Endodermal cell (in vitro differentiated cells): ENCODE measurements around the gene GEN1. TPM values are rescaled to one million over a fixed set of nuclear protein-coding genes. Genes with fewer than 3 reads are reported as not detected.
A peak's percentile ranks its signal among the peaks of the same experiment; 100 is the strongest.

Experiments
- DNase-seq: peaks from one replicate; pipeline ENCODE4 v3.0.0-alpha.2; 2017
- H3K27ac ChIP-seq: 2 replicates; pipeline ENCODE4 v1.5.1; 2013; ENCODE audit warnings: mild to moderate bottlenecking, low read depth, low read length, moderate library complexity
- H3K27me3 ChIP-seq: 2 replicates; pipeline ENCODE4 v1.6.1; 2013; ENCODE audit warnings: mild to moderate bottlenecking, low read length, moderate library complexity; ENCODE audit not compliant: insufficient read depth, control insufficient read depth, poor library complexity, severe bottlenecking
- H3K36me3 ChIP-seq: 2 replicates; pipeline ENCODE4 v1.7.0; 2013; ENCODE audit warnings: mild to moderate bottlenecking, low read length, moderate library complexity; ENCODE audit not compliant: control insufficient read depth, insufficient read depth
- H3K4me1 ChIP-seq: one replicate; pipeline ENCODE4 v1.7.0; 2013; ENCODE audit warnings: low read length; ENCODE audit not compliant: control insufficient read depth, insufficient read depth
- H3K4me3 ChIP-seq: 2 replicates; pipeline ENCODE4 v1.5.1; 2013; ENCODE audit warnings: mild to moderate bottlenecking, low read length, moderate library complexity
- H3K9ac ChIP-seq: 2 replicates; pipeline ENCODE4 v1.6.1; 2013; ENCODE audit warnings: mild to moderate bottlenecking, low read length, moderate library complexity; ENCODE audit not compliant: poor library complexity, severe bottlenecking; ENCODE audit errors: extremely low read depth
- H3K9me3 ChIP-seq: 2 replicates; pipeline ENCODE4 v1.6.1; 2013; ENCODE audit warnings: mild to moderate bottlenecking, low read length, moderate library complexity; ENCODE audit not compliant: control insufficient read depth
- H3K27ac Mint-ChIP-seq: 2 replicates; pipeline ENCODE4 v1.8.0; 2020; ENCODE audit warnings: mixed read lengths
- H3K27me3 Mint-ChIP-seq: 2 replicates; pipeline ENCODE4 v1.8.0; 2021; ENCODE audit warnings: mild to moderate bottlenecking, mixed read lengths; ENCODE audit not compliant: insufficient read depth
- H3K36me3 Mint-ChIP-seq: 2 replicates; pipeline ENCODE4 v1.8.0; 2020; ENCODE audit warnings: low read depth, mixed read lengths
- H3K4me1 Mint-ChIP-seq: 2 replicates; pipeline ENCODE4 v1.8.0; 2020; ENCODE audit warnings: mixed read lengths
- H3K4me3 Mint-ChIP-seq: 2 replicates; pipeline ENCODE4 v1.8.0; 2020; ENCODE audit warnings: mild to moderate bottlenecking, moderate library complexity, mixed read lengths
- H3K9me3 Mint-ChIP-seq: 2 replicates; pipeline ENCODE4 v1.8.0; 2020; ENCODE audit warnings: mild to moderate bottlenecking, mixed read lengths
- CTCF ChIP-seq: fragments of 200-600 bp; sonication (generic); conservative IDR thresholded peaks from 2 replicates; pipeline ENCODE4 v1.5.0; 2021; ENCODE audit warnings: antibody characterized with exemption, mild to moderate bottlenecking
- WGBS, 2 experiments: methylation state at CpG; one replicate each; pipeline versions ENCODE4 v1.1.5 to v1.1.7; 2013; ENCODE audit warnings: missing lambda C conversion rate in 2 of 2, mixed read lengths in 1 of 2; ENCODE audit not compliant: insufficient coverage in 1 of 2, insufficient read length in 1 of 2; 5-methylcytosine and 5-hydroxymethylcytosine counted together
- total RNA-seq, 2 donors: library from RNA; stranded (reverse); fragmentation: NEBNext Ultra II Directional in 1 of 2; extraction: Animal tissue kit (Norgen Biotek cat#: 25700) in 1 of 2; gene quantifications; 2 replicates in 1 of 2; 3 replicates in 1 of 2; pipeline ENCODE4 v1.2.1, GENCODE V29; 2021

Gene GEN1
- total RNA-seq, 2 donors from 2014 or later: 24.5 to 34.5 TPM

- Mint-ChIP-seq H3K36me3 (no peaks in the 10 kb centered on the region), H3K4me1 (peaks cover 12% of the 10 kb centered on the region), H3K27ac (no peak overlapping the region), H3K4me3 (no peak overlapping the region), H3K9me3 (no peaks in the 10 kb centered on the region), H3K27me3 (peaks cover 3% of the 10 kb centered on the region)
- Histone ChIP-seq H3K4me1 (no peaks in the 10 kb centered on the region), H3K9me3 (no peaks in the 10 kb centered on the region), H3K27me3 (no peaks in the 10 kb centered on the region), H3K9ac (no peak overlapping the region), H3K4me3 (no peak overlapping the region), H3K27ac (no peak overlapping the region), H3K36me3 (no peaks in the 10 kb centered on the region)
- TF ChIP-seq CTCF: no peak
- 90 to 97% methylated on average over 3 to 5 of the region's 5 CpGs for WGBS, 2 experiments
- DNase-seq: peak; percentile 20
Observed at GRCh38 chr2:17813010-17813741, 59.2 kb downstream of the GEN1 start.

DNA sequence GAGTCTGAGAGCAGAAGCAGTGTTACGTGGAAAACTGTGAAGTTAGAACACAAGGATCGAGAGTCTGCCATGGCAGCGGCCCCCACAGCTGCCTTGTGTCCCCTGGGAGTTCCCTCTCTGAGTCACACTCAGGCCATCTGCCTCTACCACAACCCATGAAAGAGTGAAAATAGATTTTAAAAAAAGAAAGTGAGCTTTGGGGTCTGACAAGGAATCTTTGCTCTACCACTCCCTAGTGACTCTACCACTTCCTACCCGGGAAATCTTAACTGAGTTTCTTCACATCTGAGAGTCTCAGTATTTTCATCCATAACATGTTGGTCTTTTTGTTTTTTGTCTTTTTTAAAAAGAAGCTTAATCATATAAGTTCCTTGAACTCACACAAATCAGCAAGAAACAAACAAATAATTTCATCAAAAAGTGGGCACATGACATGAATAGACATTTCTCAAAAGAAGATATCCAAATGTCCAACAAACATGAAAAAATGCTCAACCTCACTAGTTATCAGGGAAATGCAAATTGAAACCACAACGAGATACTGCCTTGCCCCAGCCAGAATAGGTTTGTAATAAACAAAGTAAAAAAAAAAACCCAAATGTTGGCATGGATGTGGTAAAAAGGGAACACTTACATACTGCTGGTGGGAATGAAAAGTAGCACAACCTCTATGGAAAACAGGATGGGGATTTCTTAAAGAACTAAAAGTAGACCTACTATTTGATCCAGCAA lies 60.0 kb downstream of the GEN1 start:
- peak; percentile 10 for DNase-seq
- Mint-ChIP-seq H3K4me1 (peaks cover 12% of the 10 kb centered on the region), H3K4me3 (no peak overlapping the region), H3K27me3 (no peaks in the 10 kb centered on the region), H3K36me3 (no peaks in the 10 kb centered on the region), H3K9me3 (no peaks in the 10 kb centered on the region), H3K27ac (no peak overlapping the region)
- Histone ChIP-seq H3K27me3 (no peaks in the 10 kb centered on the region), H3K4me3 (no peak overlapping the region), H3K36me3 (no peaks in the 10 kb centered on the region), H3K9me3 (no peaks in the 10 kb centered on the region), H3K27ac (no peak overlapping the region), H3K9ac (no peak overlapping the region), H3K4me1 (no peaks in the 10 kb centered on the region)
- WGBS, 2 experiments: 83 to 94% methylated on average over 4 to 5 of the region's 5 CpGs
- TF ChIP-seq CTCF: no peak

DNA sequence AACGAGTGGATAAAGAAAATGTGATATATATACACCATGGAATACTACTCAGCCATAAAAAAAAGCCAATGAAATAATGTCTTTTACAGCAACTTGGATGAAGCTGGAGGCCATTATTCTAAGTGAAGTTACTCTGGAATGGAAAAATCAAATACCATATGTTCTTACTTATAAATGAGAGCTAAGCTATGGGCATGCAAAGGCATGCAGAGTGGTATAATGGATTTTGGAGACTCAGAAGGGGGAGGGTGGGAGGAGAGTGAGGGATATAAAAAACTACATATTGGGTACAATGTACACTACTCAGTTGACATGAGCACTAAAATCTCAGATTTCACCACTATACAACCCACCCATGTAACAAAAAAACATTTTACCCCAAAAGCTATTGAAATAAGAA lies 60.7 kb downstream of the GEN1 start:
- no peak overlapping the region for H3K27ac ChIP-seq

More for the DNA sequence above, 60.7 kb downstream of the GEN1 start:
- Histone ChIP-seq H3K4me3 (no peak overlapping the region), H3K9ac (no peak overlapping the region), H3K36me3 (no peaks in the 10 kb centered on the region), H3K9me3 (no peaks in the 10 kb centered on the region), H3K4me1 (no peaks in the 10 kb centered on the region), H3K27me3 (no peaks in the 10 kb centered on the region)
- Mint-ChIP-seq H3K4me3 (no peak overlapping the region), H3K9me3 (no peaks in the 10 kb centered on the region), H3K36me3 (no peaks in the 10 kb centered on the region), H3K4me1 (peaks cover 12% of the 10 kb centered on the region), H3K27me3 (no peaks in the 10 kb centered on the region), H3K27ac (no peak overlapping the region)
- 100% methylated on average over 1 of the region's 1 CpG; no CpG with 5 or more reads in 1 of the 2 experiments for WGBS, 2 experiments
- TF ChIP-seq CTCF: no peak
- DNase-seq: no peak
